HEK293T (cell line): ENCODE results near the gene TUBB8B.
"Not testable (repeated sequence)": the region's sequence is repeated elsewhere in the genome, so short reads cannot be mapped to it uniquely, and the experiment has no call there.

Experiments used
- CTCF ChIA-PET: fragments of 350-600 bp; formaldehyde crosslinking; extraction: SDS; loops from one replicate; lab custom pipeline; 2021; ENCODE audit warnings: antibody characterized with exemption, inconsistent platforms; lab: Yijun Ruan, JAX
- POLR2A ChIA-PET: fragments of 350-600 bp; formaldehyde crosslinking; extraction: SDS; loops from one replicate; lab custom pipeline; 2020; ENCODE audit warnings: antibody characterized with exemption, inconsistent platforms; lab: Yijun Ruan, JAX
- DNase-seq: peaks from one replicate; pipeline ENCODE4 v3.0.0; 2012; ENCODE audit warnings: mixed read lengths; ENCODE audit errors: extremely low spot score

TUBB8B gene

DNA sequence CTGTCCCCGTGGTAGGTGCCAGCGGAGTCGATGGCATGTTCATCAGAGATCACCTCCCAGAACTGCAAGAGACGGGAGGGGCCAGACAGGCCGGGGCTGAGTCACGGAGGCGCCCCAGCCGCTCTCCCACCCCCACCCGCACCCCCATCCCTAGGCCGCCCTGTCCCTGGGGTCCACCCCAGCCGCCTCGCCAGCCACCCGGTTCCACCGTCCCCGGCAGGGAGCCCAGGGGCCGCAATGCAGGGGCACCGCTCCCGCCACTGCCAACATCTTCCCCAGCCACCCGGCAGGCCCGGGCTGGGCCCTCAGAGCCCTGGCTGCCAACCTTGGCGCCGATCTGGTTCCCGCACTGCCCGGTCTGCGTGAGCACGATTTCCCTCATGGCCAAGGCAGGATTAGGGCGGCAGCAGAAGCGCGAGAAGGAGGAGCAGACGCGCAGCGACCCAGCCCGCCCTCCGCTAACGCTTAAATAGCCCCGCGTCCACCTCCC is at the start of gene TUBB8B:
TUBB8B (minus strand) TSS at position 440 of the 490 bp plus-strand sequence; CDS start at position 382, 58 bp downstream.
- POLR2A ChIA-PET, DNase-seq, CTCF ChIA-PET: not testable (repeated sequence)

DNA sequence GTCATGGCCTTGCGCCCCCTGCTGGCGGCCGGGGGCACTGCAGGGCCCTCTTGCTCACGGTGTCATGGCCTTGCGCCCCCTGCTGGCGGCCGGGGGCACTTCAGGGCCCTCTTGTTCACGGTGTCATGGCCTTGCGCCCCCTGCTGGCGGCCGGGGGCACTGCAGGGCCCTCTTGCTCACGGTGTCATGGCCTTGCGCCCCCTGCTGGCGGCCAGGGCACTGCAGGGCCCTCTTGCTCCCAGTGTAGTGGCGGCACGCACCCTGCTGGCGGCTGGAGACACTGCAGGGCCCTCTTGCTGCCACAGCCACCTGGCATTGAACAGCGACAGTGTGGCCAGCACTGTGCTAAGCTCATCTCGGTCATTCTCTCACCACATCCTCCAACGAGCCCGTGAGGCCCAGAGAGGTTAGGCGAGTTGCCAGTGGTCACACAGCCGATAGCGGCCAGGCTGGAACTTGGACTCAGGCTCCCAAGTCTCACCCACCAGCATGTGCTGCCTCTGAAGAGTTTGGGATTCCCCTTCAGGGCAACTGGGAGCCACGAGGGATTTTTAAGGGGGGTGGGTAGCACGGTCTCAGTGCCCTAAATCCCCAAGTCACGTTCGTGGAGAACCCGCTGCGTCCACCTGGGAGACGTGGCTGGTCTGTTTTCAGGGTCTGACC is 48.0 kb upstream of the TUBB8B start:
- POLR2A ChIA-PET, DNase-seq, CTCF ChIA-PET: not testable (repeated sequence)

DNA sequence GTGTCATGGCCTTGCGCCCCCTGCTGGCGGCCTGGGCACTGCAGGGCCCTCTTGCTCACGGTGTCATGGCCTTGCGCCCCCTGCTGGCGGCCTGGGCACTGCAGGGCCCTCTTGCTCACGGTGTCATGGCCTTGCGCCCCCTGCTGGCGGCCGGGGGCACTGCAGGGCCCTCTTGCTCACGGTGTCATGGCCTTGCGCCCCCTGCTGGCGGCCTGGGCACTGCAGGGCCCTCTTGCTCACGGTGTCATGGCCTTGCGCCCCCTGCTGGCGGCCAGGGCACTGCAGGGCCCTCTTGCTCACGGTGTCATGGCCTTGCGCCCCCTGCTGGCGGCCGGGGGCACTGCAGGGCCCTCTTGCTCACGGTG is 47.3 kb upstream of the TUBB8B start:
- POLR2A ChIA-PET, DNase-seq, CTCF ChIA-PET: not testable (repeated sequence)

DNA sequence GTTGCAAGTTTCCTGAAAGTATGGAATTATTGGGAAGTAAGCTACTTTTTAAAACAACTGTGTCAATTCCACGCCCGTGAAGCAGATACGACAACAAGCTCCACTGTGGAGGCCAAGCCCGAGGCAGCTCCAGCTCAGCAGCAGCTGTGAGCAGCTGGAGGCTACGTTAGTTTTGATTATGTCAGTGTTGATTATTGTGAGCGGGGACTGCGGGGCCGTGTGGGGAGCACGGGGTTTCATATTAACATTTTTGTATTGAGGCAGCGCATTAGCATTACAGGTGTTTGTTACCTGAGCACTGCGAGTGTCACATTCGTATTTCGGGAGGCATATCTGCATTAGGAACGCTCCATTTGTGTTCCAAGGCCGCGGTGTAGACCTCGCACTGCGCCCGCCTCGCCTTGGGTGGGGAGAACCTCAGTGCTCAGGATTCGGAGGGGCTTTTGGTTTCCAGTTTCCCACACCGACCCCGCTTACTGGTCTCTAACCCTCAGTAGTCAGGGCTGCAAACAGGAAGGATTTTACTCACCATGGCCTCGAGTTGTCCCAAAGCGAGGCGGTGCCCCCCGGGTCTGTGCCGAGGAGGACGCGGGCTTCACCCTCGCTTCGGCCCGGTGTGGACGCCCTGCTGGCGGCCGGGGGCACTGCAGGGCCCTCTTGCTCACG is 46.8 kb upstream of the TUBB8B start:
- not testable (repeated sequence) for DNase-seq

DNA sequence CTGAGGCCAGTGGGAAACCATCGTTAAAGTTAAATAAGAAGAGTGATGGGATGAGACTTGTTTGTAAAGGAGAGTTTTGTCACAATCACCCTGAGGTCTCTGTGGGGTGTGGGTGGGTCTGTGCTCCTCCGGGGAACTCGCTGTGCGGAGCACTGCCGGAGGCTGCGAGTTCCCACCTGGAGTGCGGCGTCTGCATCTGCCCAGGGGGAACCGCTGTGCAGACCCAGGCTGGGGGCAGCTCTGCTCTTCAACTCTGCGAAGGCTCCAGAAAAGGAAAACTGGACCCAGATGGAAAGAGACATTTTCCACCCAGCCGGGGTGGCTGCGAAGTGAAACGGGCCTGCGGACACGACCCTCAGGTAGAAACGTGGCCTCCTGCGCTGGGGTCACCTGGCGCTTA is 46.2 kb upstream of the TUBB8B start:
- CTCF ChIA-PET, DNase-seq, POLR2A ChIA-PET: not testable (repeated sequence)

More for the DNA sequence above, 46.8 kb upstream of the TUBB8B start:
- POLR2A ChIA-PET, CTCF ChIA-PET: not testable (repeated sequence)

DNA sequence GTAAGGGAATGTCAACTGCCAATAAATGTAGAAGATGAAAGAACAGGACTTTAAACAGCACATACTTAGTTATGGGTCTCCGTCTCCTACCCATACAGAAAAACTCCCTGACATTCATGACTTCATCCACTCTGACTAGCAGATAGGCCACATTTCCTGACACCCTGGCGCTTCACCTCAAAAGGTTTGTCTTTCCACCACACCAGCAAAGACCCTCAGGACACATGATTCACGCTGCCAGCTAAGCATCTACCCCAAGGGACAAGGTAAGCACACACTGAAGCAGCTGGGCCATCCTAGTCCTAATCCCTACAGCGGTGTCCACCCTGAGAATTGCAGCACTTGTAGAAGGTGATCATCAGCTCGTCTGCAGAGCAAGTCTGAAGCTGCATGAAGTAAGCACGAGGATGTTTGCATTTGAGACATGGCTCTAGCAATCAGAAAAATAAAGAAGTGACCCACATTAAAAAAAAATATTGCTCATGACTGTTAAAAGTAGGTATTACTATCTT is 44.5 kb upstream of the TUBB8B start:
- CTCF ChIA-PET, POLR2A ChIA-PET: not testable (repeated sequence)

DNA sequence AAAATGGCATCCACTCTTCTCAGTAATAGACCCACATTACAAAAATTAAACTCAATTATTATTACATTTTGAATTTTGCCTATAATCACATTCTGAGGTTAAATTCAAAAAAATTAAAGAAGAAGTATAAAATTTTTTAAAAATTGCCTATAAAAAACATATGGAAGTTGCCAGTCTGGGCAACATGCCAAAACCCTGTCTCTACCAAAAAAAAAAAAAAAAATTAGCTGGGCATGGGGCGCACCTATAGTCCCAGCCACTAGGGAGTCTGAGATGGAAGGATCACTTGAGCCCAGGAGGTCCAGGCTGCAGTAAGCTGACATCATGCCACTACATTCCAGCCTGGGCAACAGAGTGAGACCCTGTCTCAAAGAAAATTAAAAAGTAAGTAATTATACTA is 42.1 kb upstream of the TUBB8B start:
- DNase-seq, CTCF ChIA-PET, POLR2A ChIA-PET: not testable (repeated sequence)

More for the DNA sequence above, 44.5 kb upstream of the TUBB8B start:
- not testable (repeated sequence) for DNase-seq

DNA sequence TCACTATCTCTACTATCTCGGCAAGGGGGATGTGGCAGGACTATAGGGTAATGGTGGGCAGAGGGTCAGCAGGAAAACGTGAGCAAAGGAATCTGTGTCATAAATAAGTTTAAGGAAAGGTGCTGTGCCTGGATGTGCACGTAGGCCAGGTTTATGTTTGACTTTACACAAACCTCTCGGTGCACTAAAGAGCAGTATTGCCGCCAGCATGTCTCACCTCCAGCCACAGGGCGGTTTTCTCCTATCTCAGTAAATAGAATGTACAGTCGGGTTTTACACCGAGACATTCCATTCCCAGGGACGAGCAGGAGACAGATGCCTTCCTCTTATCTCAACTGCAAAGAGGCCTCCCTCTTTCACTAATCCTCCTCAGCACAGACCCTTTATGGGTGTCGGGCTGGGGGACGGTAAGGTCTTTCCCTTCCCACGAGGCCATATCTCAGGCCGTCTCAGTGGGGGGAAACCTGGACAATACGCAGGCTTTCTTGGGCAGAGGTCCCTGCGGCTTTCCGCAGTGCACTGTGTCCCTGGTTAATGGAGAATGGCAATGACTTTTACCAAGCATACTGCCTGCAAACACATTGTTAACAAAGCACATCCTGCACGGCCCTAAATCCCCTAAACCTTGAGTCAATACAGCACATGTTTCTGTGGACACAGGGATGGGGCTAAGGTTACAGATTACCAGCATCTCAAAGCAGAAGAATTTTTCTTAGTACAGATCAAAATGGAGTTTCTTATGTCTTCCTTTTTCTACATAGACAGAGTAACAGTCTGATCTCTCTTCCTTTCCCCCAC is 41.2 kb upstream of the TUBB8B start:
- CTCF ChIA-PET, POLR2A ChIA-PET, DNase-seq: not testable (repeated sequence)

DNA sequence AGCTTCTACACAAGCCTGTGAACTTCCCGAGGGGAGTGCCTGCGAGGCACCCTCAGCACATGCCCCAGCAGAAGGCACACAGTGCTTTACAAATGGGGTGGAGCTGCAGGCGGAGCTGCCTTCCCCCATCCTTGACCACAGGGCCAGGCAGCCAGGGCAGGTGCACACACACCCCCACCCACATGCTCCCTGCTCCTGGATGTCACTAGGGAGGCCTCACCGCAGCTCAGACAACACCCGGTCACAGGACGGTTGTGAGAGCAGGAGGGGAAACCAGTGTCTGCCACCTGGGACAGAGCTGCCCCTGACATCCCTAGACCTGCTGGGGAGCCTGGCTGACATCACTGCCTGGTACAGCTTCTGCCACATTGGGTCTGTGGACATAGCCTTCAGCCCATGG is 39.7 kb upstream of the TUBB8B start:
- POLR2A ChIA-PET, CTCF ChIA-PET, DNase-seq: not testable (repeated sequence)

DNA sequence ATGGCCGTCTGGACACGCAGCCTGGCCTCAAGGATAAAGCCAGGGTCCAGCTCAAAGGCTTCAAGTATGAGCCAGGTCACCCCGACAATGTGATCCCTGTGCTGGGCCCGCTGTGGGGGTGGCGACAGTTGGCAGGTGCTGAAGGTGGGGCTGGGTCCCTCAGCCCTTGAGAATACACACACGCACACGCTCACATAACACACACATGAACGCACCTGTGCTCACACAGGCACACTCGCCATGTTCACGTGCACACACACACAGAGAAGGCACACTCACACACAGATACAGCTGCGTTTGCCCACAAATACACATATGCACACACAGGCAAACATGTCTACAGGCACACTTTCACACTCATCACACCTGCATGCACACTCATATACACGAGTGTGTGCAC is 35.4 kb upstream of the TUBB8B start:
- DNase-seq, CTCF ChIA-PET, POLR2A ChIA-PET: not testable (repeated sequence)

DNA sequence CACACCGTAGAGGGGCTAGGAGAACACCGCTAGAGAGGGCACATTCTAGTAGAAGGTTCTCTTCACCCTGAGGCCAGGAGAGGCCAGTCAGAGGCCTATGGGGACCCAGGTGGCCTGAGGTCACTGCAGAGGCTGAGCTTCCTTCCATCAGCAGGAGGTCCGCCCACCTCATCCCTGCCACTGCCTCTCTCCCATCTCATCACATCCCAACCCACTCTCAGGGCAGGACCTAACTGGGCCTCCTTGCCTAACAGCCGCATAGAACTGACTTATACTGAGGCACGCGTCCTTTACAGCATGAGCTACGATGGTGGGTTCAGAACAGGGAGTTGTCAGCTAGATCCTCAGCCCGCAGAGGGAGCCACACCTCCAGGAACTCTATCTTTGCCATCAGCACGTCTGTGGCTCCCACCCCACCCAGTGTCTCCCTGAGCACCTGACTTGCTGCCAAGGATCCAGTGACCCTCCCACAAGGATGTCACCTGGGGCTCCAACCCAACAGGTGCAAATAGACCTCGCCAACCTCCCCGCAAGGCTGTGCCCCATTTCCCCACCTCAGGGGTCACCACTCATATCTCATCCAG is 33.3 kb upstream of the TUBB8B start:
- DNase-seq, POLR2A ChIA-PET, CTCF ChIA-PET: not testable (repeated sequence)

DNA sequence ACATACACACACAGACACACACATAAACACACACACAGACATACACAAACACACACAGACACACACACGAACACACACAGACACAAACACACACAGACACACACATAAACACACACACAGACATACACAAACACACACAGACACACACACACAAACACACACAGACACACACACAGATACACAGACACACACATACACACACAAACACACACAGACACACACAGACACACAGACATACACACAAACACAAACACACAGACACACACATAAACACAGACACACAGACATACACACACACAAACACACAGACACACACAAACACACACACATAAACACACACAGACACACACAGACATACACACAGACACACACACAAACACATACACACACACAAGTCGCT is 31.5 kb upstream of the TUBB8B start:
- DNase-seq, POLR2A ChIA-PET, CTCF ChIA-PET: not testable (repeated sequence)

DNA sequence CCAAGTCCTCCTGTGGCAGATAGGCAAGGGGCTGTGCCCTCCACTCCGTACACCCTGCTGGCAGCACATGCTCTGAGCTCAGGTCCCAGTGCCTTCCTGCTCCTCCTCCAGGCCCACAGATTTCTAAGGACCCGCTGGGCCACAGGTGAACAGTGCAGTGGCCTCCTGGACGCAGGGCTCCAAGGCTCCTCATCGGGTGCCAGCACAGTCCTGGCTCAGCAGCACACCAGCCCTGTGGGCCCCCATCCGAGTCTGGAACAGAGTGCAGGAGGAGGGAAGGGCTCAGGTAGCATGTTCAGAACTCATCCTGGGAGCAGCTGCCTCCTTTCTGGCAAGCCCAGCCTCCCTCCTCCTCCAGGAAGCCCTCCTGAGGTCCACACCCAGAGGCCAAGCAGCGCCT is 30.8 kb upstream of the TUBB8B start:
- CTCF ChIA-PET, POLR2A ChIA-PET, DNase-seq: not testable (repeated sequence)

DNA sequence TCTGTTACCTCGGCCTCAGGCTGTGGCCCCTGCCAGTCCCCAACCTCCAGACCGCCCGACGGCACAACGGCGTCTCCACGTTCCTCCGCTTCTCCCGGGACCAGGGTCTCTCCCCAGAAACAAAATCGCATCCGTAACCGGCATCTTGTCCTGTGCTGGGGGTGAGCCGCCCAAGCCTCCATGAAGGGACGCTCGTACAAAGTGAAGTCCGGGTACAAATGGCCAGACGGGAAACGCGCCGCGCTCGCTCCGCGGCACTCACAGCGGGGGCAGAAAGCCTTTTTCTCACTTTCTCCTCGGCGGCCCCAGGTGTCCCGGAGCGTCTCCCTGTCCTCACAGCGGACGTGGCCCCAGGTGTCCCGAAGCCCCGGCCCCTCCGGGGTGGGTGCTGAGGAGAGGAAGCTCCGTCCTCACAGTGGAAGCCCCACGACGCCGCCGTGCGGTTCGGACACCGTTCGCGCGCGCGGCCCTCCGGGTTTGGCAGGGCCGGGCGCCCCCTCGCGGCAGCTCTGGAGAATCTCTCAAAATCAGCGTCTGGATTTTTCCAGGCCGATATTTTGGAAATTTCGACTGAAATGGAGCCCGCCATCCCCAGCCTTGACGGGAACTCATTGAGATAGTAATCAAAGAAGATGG is 26.2 kb upstream of the TUBB8B start:
- CTCF ChIA-PET, POLR2A ChIA-PET, DNase-seq: not testable (repeated sequence)

DNA sequence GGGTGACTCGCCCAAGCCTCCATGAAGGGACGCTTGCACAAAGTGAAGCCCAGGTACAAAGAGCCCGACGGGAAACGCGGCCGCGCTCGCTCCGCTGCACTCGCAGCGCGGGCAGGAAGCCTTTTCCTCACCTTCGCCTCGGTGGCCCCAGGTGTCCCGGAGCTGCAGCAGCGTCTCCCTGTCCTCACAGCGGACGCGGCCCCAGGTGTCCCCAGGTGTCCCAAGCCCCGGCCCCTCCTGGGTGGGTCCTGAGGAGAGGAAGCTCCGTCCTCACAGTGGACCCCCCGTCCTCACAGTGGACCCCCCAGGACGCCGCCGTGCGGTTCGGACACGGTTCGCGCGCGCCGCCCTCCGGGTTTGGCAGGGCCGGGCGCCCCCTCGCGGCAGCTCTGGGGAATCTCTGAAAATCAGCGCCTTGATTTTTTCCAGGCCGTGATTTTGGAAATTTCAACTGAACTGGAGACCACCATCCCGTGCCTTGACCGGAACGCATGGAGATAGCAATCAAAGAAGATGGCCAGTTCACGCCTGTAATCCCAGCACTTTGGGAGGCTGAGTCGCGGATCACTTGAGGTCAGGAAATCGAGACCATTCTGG is 23.9 kb upstream of the TUBB8B start:
- DNase-seq, CTCF ChIA-PET, POLR2A ChIA-PET: not testable (repeated sequence)

DNA sequence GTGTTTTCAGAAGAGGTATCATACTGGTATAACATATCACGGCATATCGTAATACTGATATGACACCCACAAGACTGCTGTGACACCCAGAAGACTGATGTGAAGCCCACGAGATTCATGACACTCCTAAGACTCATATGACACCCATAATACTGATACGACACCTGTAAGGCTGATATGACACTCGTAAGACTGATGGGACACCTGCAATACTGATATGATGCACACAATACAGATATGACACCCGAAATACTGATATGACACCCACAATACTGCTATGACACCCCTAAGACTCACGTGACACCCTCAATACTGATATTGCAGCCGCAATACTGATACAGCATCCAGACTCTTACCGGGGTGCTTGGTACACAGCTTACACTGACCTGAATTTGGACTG is 18.3 kb upstream of the TUBB8B start:
- CTCF ChIA-PET, DNase-seq, POLR2A ChIA-PET: not testable (repeated sequence)

DNA sequence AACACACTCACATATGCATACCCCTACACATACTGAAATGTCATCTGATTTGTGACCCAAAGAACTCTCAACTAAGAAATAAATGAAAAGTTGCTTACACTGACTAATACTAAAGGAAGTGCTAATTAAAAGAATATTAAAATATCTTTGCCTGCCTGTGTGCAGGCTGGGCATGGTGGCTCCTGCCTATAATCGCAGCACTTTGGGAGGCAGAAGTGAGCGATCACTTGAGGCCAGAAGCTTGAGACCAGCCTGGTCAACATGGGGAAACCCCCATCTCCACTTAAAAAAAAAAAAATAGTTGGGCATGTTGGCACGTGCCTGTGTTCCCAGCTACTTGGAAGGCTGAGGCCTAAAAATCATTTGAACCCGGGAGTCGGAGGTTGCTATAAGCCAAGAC is 14.9 kb upstream of the TUBB8B start:
- POLR2A ChIA-PET, CTCF ChIA-PET, DNase-seq: not testable (repeated sequence)
